DND-41 (cell line): ENCODE results near the gene ADGRL4.

ENCODE experiments used
- CTCF ChIP-seq: IDR thresholded peaks from 2 replicates; pipeline ENCODE4 v1.5.1; 2012; ENCODE audit warnings: borderline replicate concordance, low read length, moderate library complexity, mild to moderate bottlenecking; ENCODE audit not compliant: poor library complexity, severe bottlenecking; ENCODE audit errors: extremely low read depth
- EZH2 ChIP-seq: IDR thresholded peaks from 3 replicates; pipeline ENCODE4 v1.6.1; 2012; ENCODE audit warnings: borderline replicate concordance, low read depth, mild to moderate bottlenecking, moderate library complexity, low read length, inconsistent platforms; ENCODE audit not compliant: severe bottlenecking

GRCh38 chr1:78871249-78871648, 135.3 kb downstream of the ADGRL4 start:
- TF ChIP-seq CTCF (no peak), EZH2 (no peak)
